ENCODE data around the gene GMPPA. TPM values are rescaled to one million over a fixed set of nuclear protein-coding genes. Genes with fewer than 3 reads are reported as not detected.

The GMPPA gene
- total RNA-seq, 4 donors from 2014 or later = 18.1 to 31.1 (median 26.4) TPM

DNA sequence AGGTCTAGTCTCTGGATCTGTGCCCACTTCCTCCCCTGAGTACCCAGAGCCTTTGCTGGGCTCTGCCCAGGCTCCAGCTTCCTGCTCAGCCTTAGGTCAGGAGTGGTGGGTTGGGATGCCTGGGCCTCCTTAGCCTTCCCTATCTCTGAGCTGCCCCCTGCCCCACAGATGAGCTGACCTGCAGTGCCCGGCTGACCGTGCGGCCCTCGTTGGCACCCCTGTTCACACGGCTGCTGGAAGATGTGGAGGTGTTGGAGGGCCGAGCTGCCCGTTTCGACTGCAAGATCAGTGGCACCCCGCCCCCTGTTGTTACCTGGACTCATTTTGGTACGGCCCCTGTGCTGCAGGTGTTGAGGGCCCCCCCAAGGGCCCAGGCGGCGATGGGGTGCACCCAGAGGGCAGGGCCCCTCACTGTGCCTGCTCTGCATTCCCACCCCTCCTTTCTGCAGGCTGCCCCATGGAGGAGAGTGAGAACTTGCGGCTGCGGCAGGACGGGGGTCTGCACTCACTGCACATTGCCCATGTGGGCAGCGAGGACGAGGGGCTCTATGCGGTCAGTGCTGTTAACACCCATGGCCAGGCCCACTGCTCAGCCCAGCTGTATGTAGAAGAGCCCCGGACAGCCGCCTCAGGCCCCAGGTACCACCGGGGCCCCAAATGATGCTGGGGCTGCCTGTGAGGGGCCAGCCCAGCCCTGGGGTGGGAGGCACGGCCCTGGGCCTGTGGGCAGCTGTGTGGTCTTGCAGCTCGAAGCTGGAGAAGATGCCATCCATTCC, 30.1 kb upstream of the GMPPA start:
- TF ChIP-seq POLR2A (IDR thresholded peaks at IDR 0.05) = no peak
- TF ChIP-seq, protein P1, sequence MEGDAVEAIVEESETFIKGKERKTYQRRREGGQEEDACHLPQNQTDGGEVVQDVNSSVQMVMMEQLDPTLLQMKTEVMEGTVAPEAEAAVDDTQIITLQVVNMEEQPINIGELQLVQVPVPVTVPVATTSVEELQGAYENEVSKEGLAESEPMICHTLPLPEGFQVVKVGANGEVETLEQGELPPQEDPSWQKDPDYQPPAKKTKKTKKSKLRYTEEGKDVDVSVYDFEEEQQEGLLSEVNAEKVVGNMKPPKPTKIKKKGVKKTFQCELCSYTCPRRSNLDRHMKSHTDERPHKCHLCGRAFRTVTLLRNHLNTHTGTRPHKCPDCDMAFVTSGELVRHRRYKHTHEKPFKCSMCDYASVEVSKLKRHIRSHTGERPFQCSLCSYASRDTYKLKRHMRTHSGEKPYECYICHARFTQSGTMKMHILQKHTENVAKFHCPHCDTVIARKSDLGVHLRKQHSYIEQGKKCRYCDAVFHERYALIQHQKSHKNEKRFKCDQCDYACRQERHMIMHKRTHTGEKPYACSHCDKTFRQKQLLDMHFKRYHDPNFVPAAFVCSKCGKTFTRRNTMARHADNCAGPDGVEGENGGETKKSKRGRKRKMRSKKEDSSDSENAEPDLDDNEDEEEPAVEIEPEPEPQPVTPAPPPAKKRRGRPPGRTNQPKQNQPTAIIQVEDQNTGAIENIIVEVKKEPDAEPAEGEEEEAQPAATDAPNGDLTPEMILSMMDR (IDR thresholded peaks at IDR 0.05) = no peak
- Histone ChIP-seq H3K4me1 (peaks cover 0 to 15% (median 3%) of the 10 kb centered on the region in 3 donors), H3K9me3 (no peaks in the 10 kb centered on the region), H3K36me3 (peaks cover 0 to 12% (median 0%) of the 10 kb centered on the region in 3 donors), H3K27me3 (peaks cover 0 to 10% (median 0%) of the 10 kb centered on the region in 4 donors), H3K27ac (peak overlapping the region in 2 of 4 donors; percentile 21 to 28), H3K4me3 (no peak overlapping the region)
- 87 to 100% methylated on average over 3 of the region's 23 CpGs for WGBS, 2 donors
- DNase-seq = no peak
- intact Hi-C loops (cut with DNase I) = no loop called here

DNA sequence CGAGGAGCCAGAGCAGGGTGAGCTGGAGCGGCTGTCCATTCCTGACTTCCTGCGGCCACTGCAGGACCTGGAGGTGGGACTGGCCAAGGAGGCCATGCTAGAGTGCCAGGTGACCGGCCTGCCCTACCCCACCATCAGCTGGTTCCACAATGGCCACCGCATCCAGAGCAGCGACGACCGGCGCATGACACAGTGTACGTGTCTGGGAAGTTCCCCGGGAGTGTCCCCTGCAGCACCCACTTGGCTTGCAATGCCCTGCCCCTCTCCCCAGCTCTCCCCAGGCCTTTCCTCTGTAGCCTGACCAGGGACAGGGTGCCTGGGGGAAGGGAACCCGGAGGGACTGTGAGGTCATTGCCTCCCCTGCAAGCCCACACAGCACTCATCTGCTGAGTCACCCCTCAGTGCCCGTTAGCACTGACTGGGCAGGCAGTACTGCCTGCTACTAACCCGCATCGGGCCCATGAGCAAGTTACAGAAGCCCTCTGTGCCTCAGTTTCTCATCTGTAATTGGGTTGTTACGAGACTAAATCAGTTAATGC, 29.4 kb upstream of the GMPPA start:
- Histone ChIP-seq H3K9me3 (no peaks in the 10 kb centered on the region), H3K27me3 (peaks cover 0 to 11% (median 0%) of the 10 kb centered on the region in 4 donors), H3K4me1 (peaks cover 0 to 15% (median 3%) of the 10 kb centered on the region in 3 donors), H3K36me3 (peaks cover 0 to 10% (median 0%) of the 10 kb centered on the region in 3 donors), H3K4me3 (no peak overlapping the region), H3K27ac (peak overlapping the region in 1 of 4 donors; percentile 28)
- no peak for DNase-seq
- intact Hi-C loops (cut with DNase I) = no loop called here
- no peak for TF ChIP-seq POLR2A (IDR thresholded peaks at IDR 0.05)
- TF ChIP-seq, protein P1 (IDR thresholded peaks at IDR 0.05) = no peak
- WGBS, 2 donors = 54 to 55% methylated on average over 12 of the region's 16 CpGs

DNA sequence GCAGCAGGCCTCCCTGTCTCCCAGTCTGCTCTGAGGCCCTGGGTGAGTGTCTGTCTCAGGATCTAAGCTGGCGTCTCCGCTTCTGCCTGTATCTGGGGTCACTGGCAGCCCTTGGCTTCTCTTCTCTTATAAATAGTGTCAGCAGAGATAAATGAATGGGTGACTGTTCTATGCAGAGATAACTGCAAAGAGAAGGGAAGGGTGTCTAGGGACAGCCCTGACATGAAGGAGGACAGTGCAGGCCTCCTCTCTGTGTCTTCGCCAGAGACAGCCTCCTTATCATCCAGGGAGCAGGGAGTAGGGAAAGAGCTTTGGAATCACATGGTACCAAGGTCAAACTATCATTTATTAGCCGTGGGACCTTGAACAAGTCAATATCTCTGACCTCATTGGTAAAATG, 28.3 kb upstream of the GMPPA start:
- peak overlapping the region in 2 of 4 donors; percentile 13 to 25 for H3K27ac ChIP-seq
- peaks cover 0 to under 1% (median 0%) of the 10 kb centered on the region in 3 donors for H3K36me3 ChIP-seq
- no peak overlapping the region for H3K4me3 ChIP-seq
- intact Hi-C loops (cut with DNase I) = no loop called here
- no peaks in the 10 kb centered on the region for H3K9me3 ChIP-seq
- TF ChIP-seq, protein P1 (IDR thresholded peaks at IDR 0.05) = no peak
- TF ChIP-seq POLR2A (IDR thresholded peaks at IDR 0.05) = no peak
- H3K4me1 ChIP-seq = peaks cover 0 to 4% (median 3%) of the 10 kb centered on the region in 3 donors
- WGBS, 2 donors = 60 to 76% methylated on average over 2 to 4 of the region's 4 CpGs
- no peak for DNase-seq
- peaks cover 0 to 15% (median 0%) of the 10 kb centered on the region in 4 donors for H3K27me3 ChIP-seq

DNA sequence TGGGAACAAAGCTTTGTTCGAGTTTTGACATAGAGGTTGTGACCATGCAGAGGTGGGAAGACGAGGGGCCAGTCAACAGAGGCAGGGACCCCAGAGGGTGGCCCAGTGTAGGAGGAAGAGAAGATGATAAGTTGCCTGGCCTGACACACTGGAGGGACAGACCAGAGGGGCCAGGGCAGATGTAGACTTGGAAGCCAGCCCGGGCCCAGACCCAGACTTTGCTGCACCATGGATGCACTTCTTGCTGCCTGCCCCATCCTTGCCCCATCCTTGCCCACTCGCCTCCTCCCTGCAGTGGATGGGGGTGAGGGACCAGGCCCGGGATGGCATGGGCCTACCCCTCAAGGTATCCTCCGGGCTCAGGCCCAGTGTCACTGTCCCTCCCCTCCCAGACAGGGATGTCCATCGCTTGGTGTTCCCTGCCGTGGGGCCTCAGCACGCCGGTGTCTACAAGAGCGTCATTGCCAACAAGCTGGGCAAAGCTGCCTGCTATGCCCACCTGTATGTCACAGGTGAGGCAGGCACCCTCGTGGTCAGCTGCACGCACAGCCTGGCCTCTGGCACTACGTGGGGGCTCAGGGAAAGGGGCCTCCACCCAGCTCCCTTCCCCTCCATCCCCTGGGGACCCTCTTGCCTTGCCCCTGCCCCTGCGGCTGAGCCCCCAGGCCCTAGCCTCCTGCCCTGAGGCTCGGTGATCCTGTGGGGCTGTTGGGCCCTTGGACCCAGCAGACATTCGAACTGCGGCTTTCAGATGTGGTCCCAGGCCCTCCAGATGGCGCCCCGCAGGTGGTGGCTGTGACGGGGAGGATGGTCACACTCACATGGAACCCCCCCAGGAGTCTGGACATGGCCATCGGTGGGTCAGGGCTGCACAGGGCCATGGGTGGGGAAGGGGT, 27.0 kb upstream of the GMPPA start:
- 79 to 88% methylated on average over 9 of the region's 22 CpGs for WGBS, 2 donors
- Histone ChIP-seq H3K36me3 (no peaks in the 10 kb centered on the region), H3K27me3 (peaks cover 0 to 22% (median 0%) of the 10 kb centered on the region in 4 donors), H3K4me3 (no peak overlapping the region), H3K27ac (peak overlapping the region in 1 of 4 donors; percentile 14), H3K9me3 (no peaks in the 10 kb centered on the region), H3K4me1 (peaks cover 3 to 16% (median 5%) of the 10 kb centered on the region in 3 donors)
- TF ChIP-seq POLR2A (IDR thresholded peaks at IDR 0.05) = no peak
- TF ChIP-seq, protein P1 (IDR thresholded peaks at IDR 0.05) = no peak
- DNase-seq = no peak
- intact Hi-C loops (cut with DNase I) = no loop called here
